Sigmoid colon (tissue), 7 donors: Measurements from ENCODE around the gene DNAH11. TPM values are rescaled to one million over a fixed set of nuclear protein-coding genes. Genes with fewer than 3 reads are reported as not detected.

Experiments used
- DNase-seq: peaks from one replicate; pipeline ENCODE4 v3.0.0-alpha.2; 2019
- H3K27ac ChIP-seq, 4 donors: fragments of 200-600 bp; sonication (generic); one replicate each; pipeline ENCODE4 v1.5.1; 2016 to 2019; ENCODE audit warnings: mild to moderate bottlenecking in 1 of 4
- H3K27me3 ChIP-seq, 3 donors: fragments of 200-600 bp; sonication (generic); one replicate each; pipeline ENCODE4 v1.5.1; 2019; ENCODE audit warnings: mild to moderate bottlenecking in 1 of 3
- H3K36me3 ChIP-seq, 4 donors: fragments of 200-600 bp; sonication (generic); one replicate each; pipeline ENCODE4 v1.5.1; 2016 to 2019
- H3K4me1 ChIP-seq, 4 donors: fragments of 200-600 bp; sonication (generic); one replicate each; pipeline ENCODE4 v1.5.1; 2017 to 2019
- H3K4me3 ChIP-seq, 4 donors: fragments of 200-600 bp; sonication (generic); one replicate each; pipeline ENCODE4 v1.5.1; 2017 to 2019; ENCODE audit warnings: mild to moderate bottlenecking in 2 of 4, moderate library complexity in 1 of 4
- H3K9me3 ChIP-seq, 4 donors: fragments of 200-600 bp in 3 of 4; sonication (generic) in 3 of 4; one replicate each; pipeline versions ENCODE4 v1.5.1 to v1.6.1; 2013 to 2019
- CTCF ChIP-seq, 4 experiments: fragments of 450-650 bp in 3 of 4; fragments of 200-600 bp in 1 of 4; IDR thresholded peaks; one replicate each; pipeline ENCODE4 v1.5.1; 2016 to 2019; ENCODE audit warnings: antibody characterized with exemption in 4 of 4, mild to moderate bottlenecking in 3 of 4, moderate library complexity in 2 of 4
- EP300 ChIP-seq, 4 donors: sonication (generic); formaldehyde crosslinking; IDR thresholded peaks; one replicate each; pipeline ENCODE4 v1.6.1; 2017; ENCODE audit warnings: antibody characterized with exemption in 4 of 4
- POLR2A ChIP-seq, 2 donors: fragments of 450-650 bp; IDR thresholded peaks; one replicate each; pipeline ENCODE4 v1.6.1; 2016; ENCODE audit warnings: antibody characterized with exemption in 2 of 2, mild to moderate bottlenecking in 2 of 2, moderate library complexity in 2 of 2
- POLR2AphosphoS5 ChIP-seq, 4 donors: sonication (generic); formaldehyde crosslinking; IDR thresholded peaks; one replicate each; pipeline ENCODE4 v1.6.1; 2017; ENCODE audit warnings: antibody characterized with exemption in 4 of 4
- WGBS, 2 donors: extraction: QIAGEN DNeasy Blood & Tissue Kit; methylation state at CpG; one replicate each; pipeline ENCODE4 v1.1.7; 2013; 5-methylcytosine and 5-hydroxymethylcytosine counted together
- intact Hi-C: fragments of 100-400 bp; cut with DNase I; formaldehyde crosslinking; loops from one replicate; pipeline ENCODE4 v1.15.1; 2023
- polyA plus RNA-seq, 3 donors: library from polyadenylated mRNA; stranded (reverse); fragments of 200-250 nt; gene quantifications; one replicate each; pipeline ENCODE4 v1.2.3, GENCODE V29; 2013
- total RNA-seq, 4 donors: library from RNA; depleted of rRNA; stranded (reverse); fragments of >200 nt; gene quantifications; one replicate each; pipeline ENCODE4 v1.1.0, GENCODE V29; 2016
- donor health status: healthy with polysubstance abuse.
- donor health status: Bipolar disorder and iron deficiency.
- donor health status: healthy.

Gene DNAH11
- total and polyA plus RNA-seq, 7 donors = under 0.01 to 1.2 (median 0.13) TPM; not detected in 2

DNA sequence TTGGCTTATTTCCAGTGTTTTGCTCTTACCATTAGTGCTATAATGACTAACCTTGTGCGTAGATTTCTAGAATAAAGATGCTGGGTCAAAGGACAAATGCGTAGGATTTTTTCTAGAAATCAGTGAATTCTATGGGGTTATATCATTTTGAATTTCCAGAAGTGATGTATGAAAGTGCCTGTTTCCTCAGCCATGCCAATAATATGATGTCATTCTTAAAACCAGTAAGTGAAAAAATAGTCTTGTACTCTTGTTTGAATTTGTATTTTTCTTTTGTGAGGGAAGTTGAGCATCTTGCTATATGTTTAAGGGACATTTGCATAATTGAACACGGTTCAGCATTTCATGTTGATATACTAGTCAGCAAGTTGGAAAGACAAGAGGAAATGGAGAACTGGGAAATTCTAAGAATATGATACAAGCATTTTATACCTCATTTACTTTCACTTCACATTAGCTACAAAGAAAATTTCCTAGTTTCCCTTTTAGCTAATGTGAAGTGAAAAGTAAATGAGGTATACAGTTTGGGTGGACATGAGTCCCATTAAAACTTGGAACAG lies 3.8 kb upstream of the DNAH11 start:
- no peak for DNase-seq
- H3K27ac ChIP-seq = no peak overlapping the region
- H3K36me3 ChIP-seq = no peaks in the 10 kb centered on the region
- no peak overlapping the region for H3K4me3 ChIP-seq
- H3K9me3 ChIP-seq = no peaks in the 10 kb centered on the region
- TF ChIP-seq EP300 (IDR thresholded peaks at IDR 0.05) (no peak), CTCF (IDR thresholded peaks at IDR 0.05) (no peak), POLR2AphosphoS5 (IDR thresholded peaks at IDR 0.05) (no peak), POLR2A (IDR thresholded peaks at IDR 0.05) (no peak)
- intact Hi-C loops = no loop called here
- peaks cover 0 to 15% (median 14%) of the 10 kb centered on the region in 4 donors for H3K4me1 ChIP-seq
- 79 to 86% methylated on average over 3 of the region's 3 CpGs for WGBS, 2 donors
- peaks cover 13 to 32% (median 19%) of the 10 kb centered on the region in 3 donors for H3K27me3 ChIP-seq

DNA sequence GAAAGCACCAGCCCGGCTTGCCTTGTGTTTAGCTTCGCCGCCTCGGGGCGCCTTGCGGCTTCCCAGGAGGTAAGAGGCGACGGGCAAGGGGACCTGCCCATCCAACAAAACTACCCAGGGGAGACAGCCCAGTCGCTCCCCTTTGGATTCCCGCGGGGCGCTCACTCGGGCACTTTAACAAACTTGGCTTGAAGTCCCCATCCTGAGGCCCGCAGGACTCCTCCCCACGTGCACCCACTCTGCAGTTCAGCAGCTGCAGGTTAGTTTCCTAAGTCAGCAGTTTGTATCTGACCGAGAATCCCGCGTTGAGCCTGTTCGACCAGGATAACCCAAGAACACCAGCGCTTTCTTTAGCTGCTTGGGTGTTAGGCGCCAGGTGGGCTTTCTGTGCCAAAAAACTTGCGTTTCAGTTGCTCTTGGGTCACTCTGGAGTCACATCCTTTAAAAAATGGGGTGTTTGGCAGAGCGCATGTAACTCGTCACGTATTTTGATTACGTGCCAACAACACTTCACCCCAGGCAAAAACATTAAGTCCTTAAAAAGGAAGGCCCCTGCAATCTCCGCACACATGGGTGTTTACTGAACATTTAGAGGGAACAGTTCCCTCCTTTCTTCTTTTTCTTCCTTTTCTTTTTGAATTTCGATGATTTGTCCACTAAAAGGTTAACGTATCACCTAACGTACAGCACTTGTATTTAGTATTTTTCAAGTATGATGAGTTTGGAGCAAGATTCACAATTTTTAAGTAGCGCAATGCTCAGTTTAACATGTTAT lies 876 bp downstream of the DNAH11 start:
- TF ChIP-seq EP300 (IDR thresholded peaks at IDR 0.05) (no peak), POLR2A (IDR thresholded peaks at IDR 0.05) (no peak), POLR2AphosphoS5 (IDR thresholded peaks at IDR 0.05) (no peak), CTCF (IDR thresholded peaks at IDR 0.05) (no peak)
- Histone ChIP-seq H3K36me3 (no peaks in the 10 kb centered on the region), H3K4me3 (peak overlapping the region; percentile 18 to 50 (median 42)), H3K27ac (peak overlapping the region in 1 of 4 donors; percentile 56), H3K4me1 (peaks cover 0 to 16% (median 15%) of the 10 kb centered on the region in 4 donors), H3K27me3 (peaks cover 13 to 50% (median 23%) of the 10 kb centered on the region in 3 donors), H3K9me3 (no peaks in the 10 kb centered on the region)
- no peak for DNase-seq
- WGBS, 2 donors = 6 to 9% methylated on average over 31 of the region's 31 CpGs
- intact Hi-C loops = no loop called here

- WGBS, 2 donors = 8 to 22% methylated on average over 3 of the region's 3 CpGs
- no peak for DNase-seq
- Histone ChIP-seq H3K36me3 (no peaks in the 10 kb centered on the region), H3K27ac (no peak overlapping the region), H3K9me3 (no peaks in the 10 kb centered on the region), H3K4me1 (peaks cover 0 to 16% (median 15%) of the 10 kb centered on the region in 4 donors), H3K4me3 (no peak overlapping the region), H3K27me3 (peaks cover 13 to 50% (median 23%) of the 10 kb centered on the region in 3 donors)
- TF ChIP-seq CTCF (IDR thresholded peaks at IDR 0.05) (no peak), POLR2A (IDR thresholded peaks at IDR 0.05) (no peak), EP300 (IDR thresholded peaks at IDR 0.05) (no peak), POLR2AphosphoS5 (IDR thresholded peaks at IDR 0.05) (no peak)
- intact Hi-C loops = no loop called here
These were observed 1.4 kb downstream of the DNAH11 start for GRCh38 chr7:21544303-21544656.

- no peaks in the 10 kb centered on the region for H3K36me3 ChIP-seq
- H3K4me1 ChIP-seq = peaks cover 0 to 16% (median 15%) of the 10 kb centered on the region in 4 donors
- H3K9me3 ChIP-seq = no peaks in the 10 kb centered on the region
- intact Hi-C loops = no loop called here
- TF ChIP-seq POLR2AphosphoS5 (IDR thresholded peaks at IDR 0.05) (no peak), EP300 (IDR thresholded peaks at IDR 0.05) (no peak), CTCF (IDR thresholded peaks at IDR 0.05) (no peak), POLR2A (IDR thresholded peaks at IDR 0.05) (no peak)
- no peak for DNase-seq
- no peak overlapping the region for H3K4me3 ChIP-seq
- 25 to 63% methylated on average over 3 of the region's 3 CpGs for WGBS, 2 donors
- H3K27me3 ChIP-seq = peaks cover 13 to 50% (median 23%) of the 10 kb centered on the region in 3 donors
- no peak overlapping the region for H3K27ac ChIP-seq
These were observed 1.9 kb downstream of the DNAH11 start for GRCh38 chr7:21544715-21545114.
